ENCODE data around the gene C16orf86.
A peak's percentile ranks its signal among the peaks of the same experiment; 100 is the strongest.

C16orf86 gene

DNA sequence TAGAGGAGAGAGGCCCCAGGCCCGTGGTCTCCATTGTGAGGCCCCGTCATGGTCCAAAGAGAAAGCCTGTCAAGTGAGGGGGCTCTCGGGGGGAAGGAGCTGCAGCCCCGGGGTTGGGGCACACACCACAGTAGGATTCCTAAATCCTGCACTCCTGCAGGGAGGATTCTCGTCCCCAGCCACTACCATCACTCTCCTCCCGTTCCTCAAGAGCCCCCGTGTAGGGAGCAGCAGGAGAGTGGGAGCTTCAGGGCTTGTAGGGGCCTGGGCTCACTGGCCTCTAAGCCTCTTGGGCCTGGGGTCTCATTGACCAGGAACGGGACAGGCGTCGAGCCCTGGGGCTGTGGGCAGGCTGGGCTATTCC, 821 bp downstream of the C16orf86 start:
- Histone ChIP-seq H3K4me1 (ENCODE audit: control insufficient read depth, low read length) (peaks cover 40% of the 10 kb centered on the region), H4K20me1 (ENCODE audit: control insufficient read depth, insufficient read depth, low read depth, low read length) (no peaks in the 10 kb centered on the region), H3K9me2 (replicated peaks; ENCODE audit: control insufficient read depth, low read length) (no peaks in the 10 kb centered on the region), H3K36me3 (ENCODE audit: control insufficient read depth, low read length) (peaks cover 7% of the 10 kb centered on the region; the same call in 1 of the 2 replicates), H3K4me3 (ENCODE audit: low read length) (peak overlapping the region; percentile 90), H3K9me3 (ENCODE audit: control insufficient read depth, insufficient read depth, low read length) (no peaks in the 10 kb centered on the region), H3K4me2 (ENCODE audit: low read length) (peak overlapping the region; percentile 99), H3K27ac (ENCODE audit: low read depth, low read length) (peak overlapping the region; percentile 42), H3K27me3 (ENCODE audit: control insufficient read depth, low read length) (no peaks in the 10 kb centered on the region), H3F3A (ENCODE audit: control insufficient read depth, insufficient read depth) (0 out of 2 replicates have a peak, but pooled peaks cover 2% of the 10 kb centered on the region), H3K79me2 (ENCODE audit: control insufficient read depth, low read length) (no peaks in the 10 kb centered on the region)
- no peak for TF ChIP-seq EZH2phosphoT487 (IDR thresholded peaks at IDR 0.05; ENCODE audit: borderline replicate concordance, low read length)
- TF ChIP-seq, protein P1, sequence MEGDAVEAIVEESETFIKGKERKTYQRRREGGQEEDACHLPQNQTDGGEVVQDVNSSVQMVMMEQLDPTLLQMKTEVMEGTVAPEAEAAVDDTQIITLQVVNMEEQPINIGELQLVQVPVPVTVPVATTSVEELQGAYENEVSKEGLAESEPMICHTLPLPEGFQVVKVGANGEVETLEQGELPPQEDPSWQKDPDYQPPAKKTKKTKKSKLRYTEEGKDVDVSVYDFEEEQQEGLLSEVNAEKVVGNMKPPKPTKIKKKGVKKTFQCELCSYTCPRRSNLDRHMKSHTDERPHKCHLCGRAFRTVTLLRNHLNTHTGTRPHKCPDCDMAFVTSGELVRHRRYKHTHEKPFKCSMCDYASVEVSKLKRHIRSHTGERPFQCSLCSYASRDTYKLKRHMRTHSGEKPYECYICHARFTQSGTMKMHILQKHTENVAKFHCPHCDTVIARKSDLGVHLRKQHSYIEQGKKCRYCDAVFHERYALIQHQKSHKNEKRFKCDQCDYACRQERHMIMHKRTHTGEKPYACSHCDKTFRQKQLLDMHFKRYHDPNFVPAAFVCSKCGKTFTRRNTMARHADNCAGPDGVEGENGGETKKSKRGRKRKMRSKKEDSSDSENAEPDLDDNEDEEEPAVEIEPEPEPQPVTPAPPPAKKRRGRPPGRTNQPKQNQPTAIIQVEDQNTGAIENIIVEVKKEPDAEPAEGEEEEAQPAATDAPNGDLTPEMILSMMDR (IDR thresholded peaks at IDR 0.05; ENCODE audit: low read depth, low read length, poor library complexity, severe bottlenecking), result no peak

DNA sequence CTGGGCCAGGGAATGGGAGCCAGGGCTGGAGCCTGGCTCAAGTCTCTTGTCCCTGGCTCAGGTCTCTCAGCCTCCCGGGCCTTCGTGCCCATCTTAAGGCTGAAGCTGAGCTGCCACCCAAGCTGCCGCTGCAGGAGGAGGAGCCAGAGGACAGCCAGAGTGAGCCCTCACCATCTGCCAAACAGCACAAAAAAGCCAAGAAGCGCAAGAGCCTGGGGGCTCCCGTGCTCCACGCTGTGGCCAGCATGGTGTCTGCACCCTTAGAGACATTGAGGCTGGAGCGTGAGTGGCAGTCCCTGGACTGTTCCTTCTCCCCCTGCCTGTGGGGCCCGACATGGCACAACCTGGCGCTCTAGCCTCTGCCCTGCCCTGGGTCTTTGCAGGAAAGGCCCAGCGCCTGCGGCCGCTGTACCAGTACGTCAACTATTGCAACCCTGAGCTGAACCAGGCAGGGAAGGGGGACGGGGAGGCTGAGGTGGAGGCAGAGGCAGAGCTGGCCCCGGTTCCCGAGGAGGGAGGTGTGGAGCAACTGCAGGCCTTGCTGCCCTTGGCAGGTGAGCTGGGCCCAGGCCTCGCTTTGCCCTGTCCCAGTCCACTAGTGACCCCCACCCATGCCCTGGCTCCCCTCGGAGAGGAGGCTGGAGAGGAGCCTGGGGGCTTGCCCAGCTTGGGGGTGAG, 1.3 kb downstream of the C16orf86 start:
- H3K36me3 ChIP-seq (ENCODE audit: control insufficient read depth, low read length), result peaks cover 2% of the 10 kb centered on the region; the same call in 1 of the 2 replicates
- peaks cover 42% of the 10 kb centered on the region for H3K4me1 ChIP-seq (ENCODE audit: control insufficient read depth, low read length)
- no peaks in the 10 kb centered on the region for H3K27me3 ChIP-seq (ENCODE audit: control insufficient read depth, low read length)
- TF ChIP-seq EZH2phosphoT487 (IDR thresholded peaks at IDR 0.05; ENCODE audit: borderline replicate concordance, low read length), result no peak
- TF ChIP-seq, protein P1 (IDR thresholded peaks at IDR 0.05; ENCODE audit: low read depth, low read length, poor library complexity, severe bottlenecking), result peak; percentile 88
- no peaks in the 10 kb centered on the region for H3K9me3 ChIP-seq (ENCODE audit: control insufficient read depth, insufficient read depth, low read length)
- H3K79me2 ChIP-seq (ENCODE audit: control insufficient read depth, low read length), result no peaks in the 10 kb centered on the region
- no peaks in the 10 kb centered on the region for H3K9me2 ChIP-seq (replicated peaks; ENCODE audit: control insufficient read depth, low read length)
- H3K27ac ChIP-seq (ENCODE audit: low read depth, low read length), result peak overlapping the region; percentile 42
- H3K4me2 ChIP-seq (ENCODE audit: low read length), result peak overlapping the region; percentile 99
- H3K4me3 ChIP-seq (ENCODE audit: low read length), result peak overlapping the region; percentile 90
- no peaks in the 10 kb centered on the region for H4K20me1 ChIP-seq (ENCODE audit: control insufficient read depth, insufficient read depth, low read depth, low read length)
- H3F3A ChIP-seq (ENCODE audit: control insufficient read depth, insufficient read depth), result 0 out of 2 replicates have a peak, but pooled peaks cover 2% of the 10 kb centered on the region

DNA sequence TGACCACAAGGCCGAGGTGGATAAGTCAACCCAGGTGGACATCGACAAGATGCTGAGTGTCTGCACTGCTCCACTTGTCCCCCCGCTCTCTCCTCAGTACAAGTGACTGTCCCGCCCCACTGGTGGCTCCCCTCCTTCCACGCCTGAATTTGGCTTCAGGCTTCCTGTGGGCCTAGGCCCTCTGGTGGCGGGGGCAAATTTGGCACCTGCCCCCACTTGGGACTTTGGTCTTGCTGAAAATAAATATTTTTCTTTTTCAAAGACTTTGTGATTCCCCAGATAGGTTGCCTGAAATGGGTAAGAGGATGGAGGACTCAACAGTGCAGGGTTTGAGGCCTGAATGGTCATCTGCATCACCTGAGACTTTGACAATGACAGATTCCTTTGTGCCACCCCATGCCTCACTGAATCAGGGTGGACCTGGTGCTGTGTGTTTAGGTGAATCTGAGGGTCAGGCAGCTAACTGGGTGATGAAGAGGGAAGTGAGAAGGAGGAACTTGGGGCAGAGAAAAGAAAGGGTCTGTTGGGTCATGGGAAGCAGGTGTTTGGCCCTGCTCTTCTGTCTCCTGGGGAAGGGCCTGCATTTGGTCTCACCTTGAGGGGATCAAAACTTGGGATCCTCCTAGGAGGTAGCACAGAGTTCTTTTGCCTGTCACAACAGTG, 2.0 kb downstream of the C16orf86 start:
- H3K4me1 ChIP-seq (ENCODE audit: control insufficient read depth, low read length), result peaks cover 43% of the 10 kb centered on the region
- 0 out of 2 replicates have a peak, but pooled peaks cover 2% of the 10 kb centered on the region for H3F3A ChIP-seq (ENCODE audit: control insufficient read depth, insufficient read depth)
- TF ChIP-seq, protein P1 (IDR thresholded peaks at IDR 0.05; ENCODE audit: low read depth, low read length, poor library complexity, severe bottlenecking), result no peak
- TF ChIP-seq EZH2phosphoT487 (IDR thresholded peaks at IDR 0.05; ENCODE audit: borderline replicate concordance, low read length), result no peak
- H3K9me3 ChIP-seq (ENCODE audit: control insufficient read depth, insufficient read depth, low read length), result no peaks in the 10 kb centered on the region
- H3K4me3 ChIP-seq (ENCODE audit: low read length), result no peak overlapping the region
- no peaks in the 10 kb centered on the region for H3K36me3 ChIP-seq (ENCODE audit: control insufficient read depth, low read length)
- H4K20me1 ChIP-seq (ENCODE audit: control insufficient read depth, insufficient read depth, low read depth, low read length), result no peaks in the 10 kb centered on the region
- H3K27me3 ChIP-seq (ENCODE audit: control insufficient read depth, low read length), result no peaks in the 10 kb centered on the region
- peak overlapping the region; percentile 99 for H3K4me2 ChIP-seq (ENCODE audit: low read length)
- H3K79me2 ChIP-seq (ENCODE audit: control insufficient read depth, low read length), result no peaks in the 10 kb centered on the region
- H3K9me2 ChIP-seq (replicated peaks; ENCODE audit: control insufficient read depth, low read length), result no peaks in the 10 kb centered on the region
- H3K27ac ChIP-seq (ENCODE audit: low read depth, low read length), result peak overlapping the region; percentile 17; the same call in 1 of the 2 replicates

Data from DOHH2 (cell line).